CD8-positive, alpha-beta memory T cell (primary cell): ENCODE data around the gene VPS13A. TPM values are rescaled to one million over a fixed set of nuclear protein-coding genes. Genes with fewer than 3 reads are reported as not detected.

Experiments
- CTCF ChIA-PET: fragments of 350-600 bp; sonication (Branson Sonifier 250); formaldehyde crosslinking; loops from one replicate; lab custom pipeline; 2021; ENCODE audit warnings: antibody characterized with exemption; lab: Charles Lee
- POLR2A ChIA-PET: fragments of 350-600 bp; sonication (Branson Sonifier 250); formaldehyde crosslinking; loops from one replicate; lab custom pipeline; 2021; ENCODE audit warnings: antibody characterized with exemption; lab: Charles Lee
- DNase-seq, 5 donors: peaks; one replicate each; pipeline versions ENCODE4 v3.0.0 to v3.0.0-alpha.2; 2020 to 2022; ENCODE audit warnings: mixed read lengths in 1 of 5
- H3K27ac ChIP-seq: one replicate; pipeline ENCODE4 v1.7.0; 2013; ENCODE audit warnings: low read depth, mild to moderate bottlenecking, low read length, moderate library complexity
- H3K27me3 ChIP-seq: 2 replicates; pipeline ENCODE4 v1.7.0; 2013; ENCODE audit warnings: low read length, mild to moderate bottlenecking; ENCODE audit not compliant: insufficient read depth, poor library complexity, severe bottlenecking
- H3K36me3 ChIP-seq: 2 replicates; pipeline ENCODE4 v1.7.0; 2013; ENCODE audit warnings: mild to moderate bottlenecking, low read length, moderate library complexity; ENCODE audit not compliant: insufficient read depth
- H3K4me1 ChIP-seq: 2 replicates; pipeline ENCODE4 v1.7.0; 2013; ENCODE audit warnings: mild to moderate bottlenecking, low read length, moderate library complexity; ENCODE audit not compliant: insufficient read depth
- H3K4me3 ChIP-seq: 2 replicates; pipeline ENCODE4 v1.7.0; 2013; ENCODE audit warnings: mild to moderate bottlenecking, low read length
- H3K9me3 ChIP-seq: 2 replicates; pipeline ENCODE4 v1.7.0; 2013; ENCODE audit warnings: mild to moderate bottlenecking, low read length
- H3K27ac Mint-ChIP-seq, 8 donors: one replicate each; pipeline ENCODE4 v1.8.0; 2020 to 2021; ENCODE audit warnings: mixed read lengths in 8 of 8, mild to moderate bottlenecking in 6 of 8, inconsistent platforms in 3 of 8, moderate library complexity in 3 of 8
- H3K27me3 Mint-ChIP-seq, 2 donors: one replicate each; pipeline ENCODE4 v1.8.0; 2020 to 2021; ENCODE audit warnings: mixed read lengths in 2 of 2, mild to moderate bottlenecking in 1 of 2, moderate library complexity in 1 of 2
- H3K36me3 Mint-ChIP-seq, 3 donors: one replicate each; pipeline ENCODE4 v1.8.0; 2020 to 2021; ENCODE audit warnings: mixed read lengths in 3 of 3, inconsistent platforms in 1 of 3, mild to moderate bottlenecking in 1 of 3
- H3K4me1 Mint-ChIP-seq, 3 donors: one replicate each; pipeline ENCODE4 v1.8.0; 2020 to 2021; ENCODE audit warnings: mixed read lengths in 3 of 3, inconsistent platforms in 1 of 3, mild to moderate bottlenecking in 1 of 3
- H3K4me3 Mint-ChIP-seq, 7 donors: one replicate each; pipeline ENCODE4 v1.8.0; 2020 to 2021; ENCODE audit warnings: mixed read lengths in 7 of 7, mild to moderate bottlenecking in 6 of 7, moderate library complexity in 4 of 7, inconsistent platforms in 2 of 7
- H3K9me3 Mint-ChIP-seq, 5 donors: one replicate each; pipeline ENCODE4 v1.8.0; 2020 to 2022; ENCODE audit warnings: mixed read lengths in 5 of 5, mild to moderate bottlenecking in 3 of 5, moderate library complexity in 2 of 5, inconsistent platforms in 1 of 5
- polyA plus RNA-seq: library from polyadenylated mRNA; unstranded; fragments of 300-500 nt; fragmentation: Illumina TruSeq; gene quantifications from one replicate; pipeline ENCODE4 v1.2.3, GENCODE V29; 2021
- total RNA-seq, 2 experiments: library from RNA; stranded (reverse); gene quantifications; one replicate each; pipeline ENCODE4 v1.2.3, GENCODE V29; 2021

Gene VPS13A
- total and polyA plus RNA-seq, 3 experiments from 2014 or later, result 4.4 to 29.8 (median 29.7) TPM

- Histone ChIP-seq H3K4me1 (no peaks in the 10 kb centered on the region), H3K27me3 (no peaks in the 10 kb centered on the region), H3K27ac (no peak overlapping the region), H3K36me3 (peaks cover 4% of the 10 kb centered on the region), H3K9me3 (no peaks in the 10 kb centered on the region), H3K4me3 (no peak overlapping the region)
- H3K27me3 Mint-ChIP-seq, result no peaks in the 10 kb centered on the region
- peaks cover 19 to 47% (median 25%) of the 10 kb centered on the region in 3 donors for H3K36me3 Mint-ChIP-seq
- peak overlapping the region in 1 of 7 donors; percentile 0 for H3K4me3 Mint-ChIP-seq
- H3K9me3 Mint-ChIP-seq, result no peaks in the 10 kb centered on the region
- DNase-seq, result no peak
- POLR2A ChIA-PET, result interaction anchor here (0.5 kb wide), 1 partner anchor 845 kb away, joined by 3 read pairs; no protein-coding TSS in a partner anchor
- no peaks in the 10 kb centered on the region for H3K4me1 Mint-ChIP-seq
- CTCF ChIA-PET, result no interaction called here
- peak overlapping the region in 1 of 8 donors; percentile 51 for H3K27ac Mint-ChIP-seq
Measured at GRCh38 chr9:77305622-77306400, 128.5 kb downstream of the VPS13A start.

- H3K36me3 Mint-ChIP-seq, result peaks cover 19 to 57% (median 29%) of the 10 kb centered on the region in 3 donors
- ChIA-PET POLR2A (no interaction called here), CTCF (no interaction called here)
- H3K27ac Mint-ChIP-seq, result no peak overlapping the region
- Histone ChIP-seq H3K27ac (no peak overlapping the region), H3K4me3 (no peak overlapping the region), H3K4me1 (no peaks in the 10 kb centered on the region), H3K27me3 (no peaks in the 10 kb centered on the region), H3K9me3 (no peaks in the 10 kb centered on the region), H3K36me3 (peaks cover 4% of the 10 kb centered on the region)
- no peak for DNase-seq
- no peaks in the 10 kb centered on the region for H3K9me3 Mint-ChIP-seq
- H3K4me1 Mint-ChIP-seq, result no peaks in the 10 kb centered on the region
- H3K27me3 Mint-ChIP-seq, result no peaks in the 10 kb centered on the region
- H3K4me3 Mint-ChIP-seq, result no peak overlapping the region
Measured at GRCh38 chr9:77307166-77307565, 129.8 kb downstream of the VPS13A start.

DNA sequence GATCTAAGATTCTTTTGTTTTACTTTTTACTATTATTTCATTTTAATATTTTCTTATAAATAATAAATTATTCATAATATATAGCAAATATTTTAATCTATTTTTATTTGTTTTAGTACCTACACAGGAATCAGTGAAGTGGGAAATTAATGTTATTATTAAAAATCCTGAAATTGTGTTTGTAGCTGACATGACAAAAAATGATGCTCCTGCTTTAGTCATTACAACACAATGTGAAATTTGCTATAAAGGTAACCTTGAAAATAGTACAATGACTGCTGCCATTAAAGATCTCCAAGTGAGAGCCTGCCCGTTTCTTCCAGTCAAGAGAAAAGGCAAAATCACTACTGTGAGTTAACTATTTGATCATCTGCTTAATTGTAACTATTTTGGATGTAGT, 138.7 kb downstream of the VPS13A start:
- Histone ChIP-seq H3K9me3 (no peaks in the 10 kb centered on the region), H3K27me3 (no peaks in the 10 kb centered on the region), H3K4me1 (no peaks in the 10 kb centered on the region), H3K27ac (no peak overlapping the region), H3K4me3 (no peak overlapping the region), H3K36me3 (no peaks in the 10 kb centered on the region)
- Mint-ChIP-seq H3K27ac (peak overlapping the region in 1 of 8 donors; percentile 40), H3K9me3 (no peaks in the 10 kb centered on the region), H3K36me3 (peaks cover 9 to 60% (median 27%) of the 10 kb centered on the region in 3 donors), H3K4me3 (no peak overlapping the region), H3K4me1 (no peaks in the 10 kb centered on the region), H3K27me3 (no peaks in the 10 kb centered on the region)
- ChIA-PET POLR2A (no interaction called here), CTCF (no interaction called here)
- DNase-seq, result no peak

DNA sequence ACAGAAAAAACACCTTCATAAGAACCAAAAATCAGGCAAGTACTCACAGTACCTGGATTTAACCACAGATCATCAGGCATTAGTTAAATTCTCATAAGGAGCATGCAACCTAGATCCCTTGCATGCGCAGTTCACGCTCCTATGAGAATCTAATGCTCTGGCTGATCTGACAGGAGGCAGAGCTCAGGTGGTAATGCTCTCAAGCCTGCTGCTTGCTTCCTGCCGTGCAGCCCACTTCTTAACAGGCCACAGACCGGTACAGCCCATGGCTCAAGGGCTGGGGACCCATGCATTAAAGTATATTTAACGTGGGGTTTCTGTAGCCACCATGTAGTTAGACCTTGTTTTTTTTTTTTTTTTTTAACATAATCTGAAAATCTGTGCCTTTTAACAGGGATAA, 147.7 kb downstream of the VPS13A start:
- no peaks in the 10 kb centered on the region for H3K27me3 Mint-ChIP-seq

GRCh38 chr9:77328102-77328501, 150.8 kb downstream of the VPS13A start:
- no peak overlapping the region for H3K4me3 Mint-ChIP-seq
- no peak overlapping the region for H3K27ac ChIP-seq
- H3K27me3 Mint-ChIP-seq, result no peaks in the 10 kb centered on the region
- H3K4me1 Mint-ChIP-seq, result peaks cover 0 to 6% (median 1%) of the 10 kb centered on the region in 3 donors
- ChIA-PET CTCF (no interaction called here), POLR2A (no interaction called here)
- H3K4me3 ChIP-seq, result no peak overlapping the region
- no peaks in the 10 kb centered on the region for H3K9me3 ChIP-seq
- H3K27ac Mint-ChIP-seq, result peak overlapping the region in 1 of 8 donors; percentile 54
- peaks cover 0 to 2% (median 0%) of the 10 kb centered on the region in 5 donors for H3K9me3 Mint-ChIP-seq
- no peak for DNase-seq
- no peaks in the 10 kb centered on the region for H3K36me3 ChIP-seq
- H3K27me3 ChIP-seq, result no peaks in the 10 kb centered on the region
- H3K4me1 ChIP-seq, result no peaks in the 10 kb centered on the region
- peaks cover 13 to 58% (median 35%) of the 10 kb centered on the region in 3 donors for H3K36me3 Mint-ChIP-seq

More for the DNA sequence above, 147.7 kb downstream of the VPS13A start:
- Histone ChIP-seq H3K27me3 (no peaks in the 10 kb centered on the region), H3K27ac (no peak overlapping the region), H3K4me1 (no peaks in the 10 kb centered on the region), H3K36me3 (no peaks in the 10 kb centered on the region), H3K9me3 (no peaks in the 10 kb centered on the region), H3K4me3 (no peak overlapping the region)
- DNase-seq, result no peak
- Mint-ChIP-seq H3K36me3 (peaks cover 13 to 75% (median 49%) of the 10 kb centered on the region in 3 donors), H3K4me1 (peaks cover 0 to 6% (median 1%) of the 10 kb centered on the region in 3 donors), H3K9me3 (peaks cover 0 to 2% (median 0%) of the 10 kb centered on the region in 5 donors), H3K27ac (no peak overlapping the region), H3K4me3 (no peak overlapping the region)
- ChIA-PET POLR2A (no interaction called here), CTCF (no interaction called here)

DNA sequence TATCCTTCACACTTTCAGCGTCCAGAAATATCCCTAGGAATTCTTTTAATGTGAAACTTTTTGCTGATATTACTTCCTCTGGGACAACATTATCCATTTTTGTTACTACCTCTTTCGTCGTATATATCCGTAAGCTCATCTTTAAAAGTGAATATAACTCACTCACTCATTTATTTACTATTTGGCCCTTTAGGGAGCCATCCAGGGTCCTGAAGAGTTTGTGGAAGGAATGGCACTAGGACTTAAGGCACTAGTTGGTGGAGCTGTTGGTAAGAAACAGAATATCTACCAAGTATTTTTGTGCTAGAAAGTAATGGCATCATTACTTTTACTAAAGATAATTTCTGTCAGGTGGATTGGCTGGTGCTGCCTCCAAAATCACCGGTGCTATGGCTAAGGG, 192.7 kb downstream of the VPS13A start:
- Histone ChIP-seq H3K9me3 (no peaks in the 10 kb centered on the region), H3K27me3 (no peaks in the 10 kb centered on the region), H3K27ac (no peak overlapping the region), H3K4me3 (no peak overlapping the region), H3K4me1 (no peaks in the 10 kb centered on the region), H3K36me3 (peaks cover 12% of the 10 kb centered on the region)
- no peaks in the 10 kb centered on the region for H3K27me3 Mint-ChIP-seq
- DNase-seq, result no peak
- ChIA-PET POLR2A (no interaction called here), CTCF (no interaction called here)
- no peak overlapping the region for H3K4me3 Mint-ChIP-seq
- no peaks in the 10 kb centered on the region for H3K4me1 Mint-ChIP-seq
- peaks cover 0 to 5% (median 3%) of the 10 kb centered on the region in 5 donors for H3K9me3 Mint-ChIP-seq
- no peak overlapping the region for H3K27ac Mint-ChIP-seq
- peaks cover 26 to 49% (median 47%) of the 10 kb centered on the region in 3 donors for H3K36me3 Mint-ChIP-seq

DNA sequence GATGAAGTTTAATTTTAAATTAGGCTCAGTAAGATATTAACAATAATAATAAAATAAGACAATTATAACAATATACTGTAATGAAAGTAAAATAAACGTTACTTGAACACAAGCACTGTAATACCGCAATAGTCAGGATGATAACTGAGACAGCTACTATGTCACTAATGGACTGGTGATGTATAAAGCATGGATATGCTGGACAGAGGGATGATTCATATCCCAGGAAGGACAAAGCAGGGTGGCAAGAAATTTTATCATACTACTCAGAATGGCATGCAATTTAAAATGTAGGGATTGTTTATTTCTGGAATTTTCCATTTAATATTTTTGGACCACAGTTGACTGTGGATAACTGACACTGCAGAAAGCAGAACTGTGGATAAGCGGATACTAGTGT, 196.9 kb downstream of the VPS13A start:
- H3K4me1 Mint-ChIP-seq, result no peaks in the 10 kb centered on the region
- ChIA-PET CTCF (no interaction called here), POLR2A (no interaction called here)
- no peaks in the 10 kb centered on the region for H3K27me3 ChIP-seq
- H3K36me3 Mint-ChIP-seq, result peaks cover 25 to 36% (median 29%) of the 10 kb centered on the region in 3 donors
- no peak overlapping the region for H3K27ac Mint-ChIP-seq
- H3K27ac ChIP-seq, result no peak overlapping the region
- H3K4me3 Mint-ChIP-seq, result no peak overlapping the region
- no peak for DNase-seq
- H3K4me3 ChIP-seq, result no peak overlapping the region
- H3K36me3 ChIP-seq, result peaks cover 12% of the 10 kb centered on the region
- H3K9me3 ChIP-seq, result no peaks in the 10 kb centered on the region
- H3K9me3 Mint-ChIP-seq, result peaks cover 0 to 5% (median 3%) of the 10 kb centered on the region in 5 donors
- H3K27me3 Mint-ChIP-seq, result no peaks in the 10 kb centered on the region
- no peaks in the 10 kb centered on the region for H3K4me1 ChIP-seq

GRCh38 chr9:77375956-77376532, 198.7 kb downstream of the VPS13A start:
- Mint-ChIP-seq H3K27me3 (no peaks in the 10 kb centered on the region), H3K4me1 (no peaks in the 10 kb centered on the region), H3K9me3 (peaks cover 0 to 3% (median 2%) of the 10 kb centered on the region in 5 donors), H3K36me3 (peaks cover 13 to 18% (median 16%) of the 10 kb centered on the region in 3 donors), H3K27ac (no peak overlapping the region), H3K4me3 (no peak overlapping the region)
- DNase-seq, result no peak
- ChIA-PET CTCF (no interaction called here), POLR2A (no interaction called here)
- Histone ChIP-seq H3K9me3 (no peaks in the 10 kb centered on the region), H3K27me3 (no peaks in the 10 kb centered on the region), H3K4me3 (no peak overlapping the region), H3K27ac (no peak overlapping the region), H3K4me1 (no peaks in the 10 kb centered on the region), H3K36me3 (peaks cover 4% of the 10 kb centered on the region)
